GM12865 (cell line): Measurements from ENCODE around the gene CCDC91.

Experiments used
- DNase-seq: peaks from one replicate; pipeline ENCODE4 v3.0.0; 2010; ENCODE audit warnings: low read depth
- H3K4me3 ChIP-seq: 2 replicates; pipeline ENCODE4 v1.5.1; 2011; ENCODE audit warnings: mild to moderate bottlenecking, low read depth, low read length, control low read depth
- CTCF ChIP-seq: IDR thresholded peaks from 2 replicates; pipeline ENCODE4 v1.5.1; 2011; ENCODE audit warnings: low read length, control low read depth, low read depth, inconsistent platforms; ENCODE audit not compliant: insufficient read depth; ENCODE audit errors: missing control alignments

Gene CCDC91

GRCh38 chr12:28507867-28508266, 317.6 kb downstream of the CCDC91 start:
- DNase-seq = no peak
- TF ChIP-seq CTCF = no peak
- H3K4me3 ChIP-seq = no peak overlapping the region

GRCh38 chr12:28512406-28512805, 322.1 kb downstream of the CCDC91 start:
- H3K4me3 ChIP-seq = no peak overlapping the region
- TF ChIP-seq CTCF = no peak
- no peak for DNase-seq

- no peak for DNase-seq
- no peak overlapping the region for H3K4me3 ChIP-seq
- no peak for TF ChIP-seq CTCF
Observed at GRCh38 chr12:28512876-28513275, 322.6 kb downstream of the CCDC91 start.

- no peak for TF ChIP-seq CTCF
- DNase-seq = no peak
- no peak overlapping the region for H3K4me3 ChIP-seq
Observed at GRCh38 chr12:28513983-28514382, 323.7 kb downstream of the CCDC91 start.

GRCh38 chr12:28517101-28517500, 326.8 kb downstream of the CCDC91 start:
- no peak overlapping the region for H3K4me3 ChIP-seq
- no peak for DNase-seq
- no peak for TF ChIP-seq CTCF

- no peak for TF ChIP-seq CTCF
- no peak for DNase-seq
- no peak overlapping the region for H3K4me3 ChIP-seq
Observed at GRCh38 chr12:28527631-28528249, 337.5 kb downstream of the CCDC91 start.

- no peak overlapping the region for H3K4me3 ChIP-seq
- no peak for DNase-seq
- no peak for TF ChIP-seq CTCF
Observed at GRCh38 chr12:28535216-28535615, 345.0 kb downstream of the CCDC91 start.
